NCI-H1417 treated with DMSO at 0.1 percent for 48 hours (cell line): ENCODE data around the gene LRP8.

ENCODE experiments used
- DNase-seq: peaks from one replicate; lab custom pipeline; 2025; lab: John Stamatoyannopoulos, UW

Gene LRP8

GRCh38 chr1:53339736-53340635 lies 12.1 kb upstream of the LRP8 start:
- DNase-seq: no peak

GRCh38 chr1:53338423-53338822 lies 10.6 kb upstream of the LRP8 start:
- no peak for DNase-seq

- DNase-seq: no peak
These were observed 9.6 kb upstream of the LRP8 start for GRCh38 chr1:53337499-53337898.

- no peak for DNase-seq
These were observed 8.3 kb upstream of the LRP8 start for GRCh38 chr1:53336146-53336545.

GRCh38 chr1:53335661-53336060 lies 7.8 kb upstream of the LRP8 start:
- DNase-seq: no peak

GRCh38 chr1:53334781-53335180 lies 6.9 kb upstream of the LRP8 start:
- DNase-seq: no peak

- no peak for DNase-seq
These were observed 6.4 kb upstream of the LRP8 start for GRCh38 chr1:53334312-53334711.

GRCh38 chr1:53332833-53333232 lies 5.0 kb upstream of the LRP8 start:
- DNase-seq: no peak

- no peak for DNase-seq
These were observed 4.3 kb upstream of the LRP8 start for GRCh38 chr1:53332186-53332564.

GRCh38 chr1:53331446-53332185 lies 3.7 kb upstream of the LRP8 start:
- DNase-seq: no peak

GRCh38 chr1:53330819-53331218 lies 2.9 kb upstream of the LRP8 start:
- no peak for DNase-seq

- DNase-seq: no peak
These were observed 950 bp upstream of the LRP8 start for GRCh38 chr1:53328541-53329499.

GRCh38 chr1:53327182-53327913 lies 522 bp downstream of the LRP8 start:
- no peak for DNase-seq

GRCh38 chr1:53326598-53327181 lies 1.2 kb downstream of the LRP8 start:
- no peak for DNase-seq

GRCh38 chr1:53326088-53326597 lies 1.7 kb downstream of the LRP8 start:
- DNase-seq: peak; percentile 59

GRCh38 chr1:53325326-53326087 lies 2.4 kb downstream of the LRP8 start:
- no peak for DNase-seq

GRCh38 chr1:53324728-53325297 lies 3.1 kb downstream of the LRP8 start:
- DNase-seq: no peak

- DNase-seq: no peak
These were observed 3.5 kb downstream of the LRP8 start for GRCh38 chr1:53324321-53324720.

GRCh38 chr1:53323316-53323715 lies 4.6 kb downstream of the LRP8 start:
- DNase-seq: no peak
